Transverse colon (tissue), 4 donors: Measurements from ENCODE around the gene ANKRD23. TPM values are rescaled to one million over a fixed set of nuclear protein-coding genes. Genes with fewer than 3 reads are reported as not detected.

Experiments
- DNase-seq: peaks from one replicate; pipeline ENCODE4 v3.0.0-alpha.2; 2019
- H3K27ac ChIP-seq, 4 donors: fragments of 200-600 bp; sonication (generic); 2 replicates each; pipeline ENCODE4 v1.5.1; 2016 to 2018; ENCODE audit warnings: inconsistent platforms in 4 of 4
- H3K27me3 ChIP-seq: fragments of 200-600 bp; sonication (generic); 2 replicates; pipeline ENCODE4 v1.5.1; 2017; ENCODE audit warnings: inconsistent platforms
- H3K36me3 ChIP-seq, 4 donors: fragments of 200-600 bp; sonication (generic); 2 replicates each; pipeline ENCODE4 v1.5.1; 2017 to 2019; ENCODE audit warnings: inconsistent platforms in 4 of 4
- H3K4me1 ChIP-seq, 4 donors: fragments of 200-600 bp; sonication (generic); 2 replicates each; pipeline ENCODE4 v1.5.1; 2017 to 2020; ENCODE audit warnings: inconsistent platforms in 4 of 4
- H3K4me3 ChIP-seq, 4 donors: fragments of 200-600 bp; sonication (generic); 1 replicate in 1 of 4; 2 replicates in 3 of 4; pipeline versions ENCODE4 v1.5.1 to v1.6.1; 2017 to 2019; ENCODE audit warnings: inconsistent platforms in 4 of 4
- H3K9me3 ChIP-seq, 2 donors: fragments of 200-600 bp; sonication (generic); 2 replicates each; pipeline ENCODE4 v1.5.1; 2017 to 2019; ENCODE audit warnings: inconsistent platforms in 2 of 2
- CTCF ChIP-seq, 5 experiments: fragments of 200-600 bp in 3 of 5; fragments of 450-650 bp in 2 of 5; sonication (generic) in 3 of 5; IDR thresholded peaks; 1 replicate in 2 of 5; 2 replicates in 3 of 5; pipeline ENCODE4 v1.5.1; 2016 to 2017; ENCODE audit warnings: antibody characterized with exemption in 5 of 5, inconsistent platforms in 3 of 5, mild to moderate bottlenecking in 2 of 5, moderate library complexity in 1 of 5
- EP300 ChIP-seq: sonication (generic); formaldehyde crosslinking; IDR thresholded peaks from one replicate; pipeline ENCODE4 v1.6.1; 2017; ENCODE audit warnings: antibody characterized with exemption, low read depth
- POLR2A ChIP-seq: fragments of 450-650 bp; IDR thresholded peaks from one replicate; pipeline ENCODE4 v1.6.1; 2016; ENCODE audit warnings: antibody characterized with exemption, mild to moderate bottlenecking, moderate library complexity
- POLR2AphosphoS5 ChIP-seq, 3 donors: sonication (generic); formaldehyde crosslinking; IDR thresholded peaks; one replicate each; pipeline ENCODE4 v1.6.1; 2016; ENCODE audit warnings: antibody characterized with exemption in 3 of 3
- WGBS, 2 donors: methylation state at CpG; one replicate each; pipeline ENCODE4 v1.1.5; 2018; ENCODE audit warnings: low coverage in 1 of 2; 5-methylcytosine and 5-hydroxymethylcytosine counted together
- in situ Hi-C, 4 donors: fragments of 200-750 bp; cut with MboI; loops; one replicate each; pipeline versions ENCODE4 v1.15.0 to v1.15.1; 2017; ENCODE audit warnings: low sequenced_read_pairs in 3 of 4, low pct_ligation_motif_present in 1 of 4, low pct_unique_long_range_greater_than_20kb in 1 of 4
- intact Hi-C: fragments of 100-400 bp; cut with DNase I; formaldehyde crosslinking; loops from one replicate; pipeline ENCODE4 v1.15.1; 2023; ENCODE audit warnings: low total_unique reads
- total RNA-seq, 4 donors: library from RNA; depleted of rRNA; stranded (reverse); fragments of >200 nt; gene quantifications; one replicate each; pipeline ENCODE4 v1.1.0, GENCODE V29; 2016

ANKRD23 gene
- total RNA-seq, 4 donors from 2014 or later: 4.1 to 22.7 (median 7.0) TPM

GRCh38 chr2:96888072-96889011 lies 44.5 kb upstream of the ANKRD23 start:
- peak; percentile 74 for DNase-seq
- Histone ChIP-seq H3K27me3 (no peaks in the 10 kb centered on the region), H3K9me3 (no peaks in the 10 kb centered on the region), H3K4me3 (peak overlapping the region in 1 of 4 donors; percentile 2), H3K4me1 (peaks cover 30 to 59% (median 36%) of the 10 kb centered on the region in 4 donors), H3K36me3 (no peaks in the 10 kb centered on the region), H3K27ac (peak overlapping the region; percentile 73 to 84 (median 79))
- 24% methylated on average over 12 of the region's 12 CpGs; no CpG with 5 or more reads in 1 of the 2 donors for WGBS, 2 donors
- in situ Hi-C loops (no loop called here), intact Hi-C loops (no loop called here)
- peak in 1 of 3 donors; percentile 7 for TF ChIP-seq POLR2AphosphoS5 (IDR thresholded peaks at IDR 0.05)
- TF ChIP-seq EP300: no peak
- TF ChIP-seq POLR2A: no peak
- TF ChIP-seq CTCF (IDR thresholded peaks at IDR 0.05): no peak

- 52 to 60% methylated on average over 11 to 18 of the region's 18 CpGs for WGBS, 2 donors
- Histone ChIP-seq H3K4me1 (peaks cover 30 to 59% (median 36%) of the 10 kb centered on the region in 4 donors), H3K27me3 (no peaks in the 10 kb centered on the region), H3K36me3 (no peaks in the 10 kb centered on the region), H3K9me3 (no peaks in the 10 kb centered on the region), H3K27ac (peak overlapping the region; percentile 73 to 84 (median 79)), H3K4me3 (no peak overlapping the region)
- no peak for TF ChIP-seq POLR2A
- no peak for TF ChIP-seq EP300
- TF ChIP-seq CTCF (IDR thresholded peaks at IDR 0.05): no peak
- peak in 1 of 3 donors; percentile 10 for TF ChIP-seq POLR2AphosphoS5 (IDR thresholded peaks at IDR 0.05)
- in situ Hi-C loops (no loop called here), intact Hi-C loops (no loop called here)
- DNase-seq: no peak
Observed at GRCh38 chr2:96887493-96888012, 43.7 kb upstream of the ANKRD23 start.

GRCh38 chr2:96885432-96886347 lies 41.9 kb upstream of the ANKRD23 start:
- Histone ChIP-seq H3K9me3 (no peaks in the 10 kb centered on the region), H3K4me1 (peaks cover 16 to 44% (median 26%) of the 10 kb centered on the region in 4 donors), H3K27me3 (no peaks in the 10 kb centered on the region), H3K27ac (peak overlapping the region; percentile 73 to 84 (median 79)), H3K4me3 (no peak overlapping the region), H3K36me3 (no peaks in the 10 kb centered on the region)
- no peak for DNase-seq
- in situ Hi-C loops: no loop called here
- 92% methylated on average over 23 of the region's 23 CpGs; no CpG with 5 or more reads in 1 of the 2 donors for WGBS, 2 donors
- no peak for TF ChIP-seq POLR2AphosphoS5 (IDR thresholded peaks at IDR 0.05)
- no peak for TF ChIP-seq POLR2A
- no peak for TF ChIP-seq EP300
- no peak for TF ChIP-seq CTCF (IDR thresholded peaks at IDR 0.05)
- intact Hi-C loops: no loop called here
